GM06990 (cell line): ENCODE data around the gene B4GALT5.

Source experiments
- DNase-seq: peaks from one replicate; pipeline ENCODE4 v3.0.0-alpha.2; 2011; ENCODE audit not compliant: insufficient read length; ENCODE audit errors: extremely low read depth
- H3K27me3 ChIP-seq: replicated peaks from 2 replicates; pipeline ENCODE4 v1.6.0; 2011; ENCODE audit warnings: low read length; ENCODE audit not compliant: control insufficient read depth, insufficient read depth
- H3K36me3 ChIP-seq: 2 replicates; pipeline ENCODE4 v1.5.1; 2011; ENCODE audit warnings: low read length; ENCODE audit not compliant: control insufficient read depth, insufficient read depth
- H3K4me3 ChIP-seq: replicated peaks from 2 replicates; pipeline ENCODE4 v1.5.1; 2011; ENCODE audit warnings: low read depth, mild to moderate bottlenecking, control low read depth, low read length
- CTCF ChIP-seq: IDR thresholded peaks from 2 replicates; pipeline ENCODE4 v1.5.1; 2011; ENCODE audit warnings: low read length, control low read depth, mild to moderate bottlenecking, inconsistent platforms; ENCODE audit not compliant: insufficient read depth, poor library complexity, severe bottlenecking

Gene B4GALT5

GRCh38 chr20:49659056-49659455 lies 54.6 kb downstream of the B4GALT5 start:
- no peak overlapping the region for H3K4me3 ChIP-seq
- peaks cover 5% of the 10 kb centered on the region for H3K36me3 ChIP-seq
- no peak for TF ChIP-seq CTCF
- no peak for DNase-seq
- no peaks in the 10 kb centered on the region for H3K27me3 ChIP-seq

- H3K27me3 ChIP-seq: no peaks in the 10 kb centered on the region
- no peak for TF ChIP-seq CTCF
- H3K36me3 ChIP-seq: peaks cover 7% of the 10 kb centered on the region
- no peak for DNase-seq
- no peak overlapping the region for H3K4me3 ChIP-seq
Measured at GRCh38 chr20:49658508-49658907, 55.2 kb downstream of the B4GALT5 start.

- H3K36me3 ChIP-seq: peaks cover 11% of the 10 kb centered on the region
- DNase-seq: no peak
- no peak for TF ChIP-seq CTCF
- no peaks in the 10 kb centered on the region for H3K27me3 ChIP-seq
- H3K4me3 ChIP-seq: no peak overlapping the region
Measured at GRCh38 chr20:49657118-49657901, 56.4 kb downstream of the B4GALT5 start.

- TF ChIP-seq CTCF: no peak
- H3K4me3 ChIP-seq: no peak overlapping the region
- no peaks in the 10 kb centered on the region for H3K27me3 ChIP-seq
- DNase-seq: no peak
- peaks cover 11% of the 10 kb centered on the region for H3K36me3 ChIP-seq
Measured at GRCh38 chr20:49656304-49656703, 57.4 kb downstream of the B4GALT5 start.

GRCh38 chr20:49653925-49654434 lies 59.7 kb downstream of the B4GALT5 start:
- Histone ChIP-seq H3K4me3 (no peak overlapping the region), H3K36me3 (peaks cover 11% of the 10 kb centered on the region), H3K27me3 (no peaks in the 10 kb centered on the region)
- TF ChIP-seq CTCF: no peak
- DNase-seq: no peak
